IMR-90 (cell line): ENCODE data around the gene CFHR2. TPM values are rescaled to one million over a fixed set of nuclear protein-coding genes. Genes with fewer than 3 reads are reported as not detected.

Experiments
- ATAC-seq: fragments of 200-7000 bp; cut with Tn5 transposase; 2 replicates; pipeline ENCODE4 v1.9.1; 2020; ENCODE audit warnings: low read depth, mild to moderate bottlenecking, moderate library complexity
- BruUV-seq: library from RNA; stranded (reverse); fragments of 400-500 nt; replicated peaks from 2 replicates; lab custom pipeline; 2021; lab: Mats Ljungman, UMichigan
- CTCF ChIA-PET: fragments of 300-600 bp; formaldehyde crosslinking; extraction: SDS; loops from one replicate; lab custom pipeline; 2021; ENCODE audit warnings: antibody characterized with exemption; lab: Yijun Ruan, JAX
- POLR2A ChIA-PET: fragments of 300-600 bp; sonication (Branson Sonifier 250); formaldehyde crosslinking; loops from one replicate; lab custom pipeline; 2022; ENCODE audit warnings: antibody characterized with exemption; ENCODE audit not compliant: unreplicated experiment; lab: Charles Lee
- DNase-seq: peaks from one replicate; pipeline ENCODE4 v3.0.0; 2013
- H2AFZ ChIP-seq: replicated peaks from 2 replicates; pipeline ENCODE3; 2013; ENCODE audit warnings: low read length, mild to moderate bottlenecking; ENCODE audit not compliant: poor library complexity
- H2AK5ac ChIP-seq: 2 replicates; pipeline ENCODE4 v1.6.1; 2013; ENCODE audit warnings: low read depth, low read length, inconsistent platforms
- H2AK9ac ChIP-seq: replicated peaks from 2 replicates; pipeline ENCODE3; 2013; ENCODE audit warnings: mild to moderate bottlenecking, low read depth, low read length, moderate library complexity; ENCODE audit not compliant: poor library complexity
- H2BK120ac ChIP-seq: 2 replicates; pipeline ENCODE4 v1.6.1; 2013; ENCODE audit warnings: low read depth, low read length, inconsistent platforms
- H2BK15ac ChIP-seq: 3 replicates; pipeline ENCODE4 v1.6.1; 2013; ENCODE audit warnings: low read depth, low read length, inconsistent platforms
- H2BK20ac ChIP-seq: 2 replicates; pipeline ENCODE4 v1.6.1; 2013; ENCODE audit warnings: low read depth, mild to moderate bottlenecking, inconsistent platforms, low read length, moderate library complexity
- H2BK5ac ChIP-seq: 2 replicates; pipeline ENCODE4 v1.6.1; 2013; ENCODE audit warnings: mild to moderate bottlenecking, low read depth, low read length, inconsistent platforms; ENCODE audit not compliant: poor library complexity, severe bottlenecking
- H3K14ac ChIP-seq: replicated peaks from 2 replicates; pipeline ENCODE4 v1.6.1; 2013; ENCODE audit warnings: low read depth, low read length, inconsistent platforms
- H3K18ac ChIP-seq: 2 replicates; pipeline ENCODE4 v1.6.1; 2013; ENCODE audit warnings: low read depth, low read length, control low read depth
- H3K23ac ChIP-seq: 2 replicates; pipeline ENCODE4 v1.6.1; 2013; ENCODE audit warnings: low read depth, low read length, inconsistent platforms
- H3K27ac ChIP-seq: 2 replicates; pipeline ENCODE4 v1.5.1; 2013; ENCODE audit warnings: mild to moderate bottlenecking, control low read depth, low read length; ENCODE audit not compliant: insufficient read depth
- H3K27me3 ChIP-seq: 2 replicates; pipeline ENCODE4 v1.6.1; 2013; ENCODE audit warnings: low read length; ENCODE audit not compliant: control insufficient read depth, insufficient read depth
- H3K36me3 ChIP-seq: 2 replicates; pipeline ENCODE4 v1.6.1; 2013; ENCODE audit warnings: low read length, mixed read lengths; ENCODE audit not compliant: control insufficient read depth, insufficient read depth
- H3K4ac ChIP-seq: 2 replicates; pipeline ENCODE4 v1.6.1; 2013; ENCODE audit warnings: low read depth, low read length, inconsistent platforms
- H3K4me1 ChIP-seq: 2 replicates; pipeline ENCODE4 v1.6.1; 2013; ENCODE audit warnings: low read length, mixed read lengths; ENCODE audit not compliant: control insufficient read depth, insufficient read depth
- H3K4me2 ChIP-seq: 2 replicates; pipeline ENCODE4 v1.6.1; 2013; ENCODE audit warnings: low read depth, mild to moderate bottlenecking, control low read depth, low read length, moderate library complexity
- H3K4me3 ChIP-seq: 2 replicates; pipeline ENCODE4 v1.5.1; 2013; ENCODE audit warnings: low read depth, mild to moderate bottlenecking, control low read depth, low read length, moderate library complexity; ENCODE audit not compliant: insufficient read depth
- H3K56ac ChIP-seq: 2 replicates; pipeline ENCODE4 v1.6.1; 2013; ENCODE audit warnings: low read length, inconsistent platforms; ENCODE audit not compliant: insufficient read depth; ENCODE audit errors: extremely low read depth
- H3K79me1 ChIP-seq, 2 experiments: 2 replicates each; pipeline ENCODE4 v1.6.1; 2013; ENCODE audit warnings: low read length in 2 of 2, inconsistent platforms in 1 of 2, low read depth in 1 of 2
- H3K9ac ChIP-seq: 2 replicates; pipeline ENCODE4 v1.6.1; 2013; ENCODE audit warnings: low read depth, low read length, control low read depth
- H3K9me1 ChIP-seq: 2 replicates; pipeline ENCODE4 v1.6.1; 2013; ENCODE audit warnings: low read length, inconsistent platforms; ENCODE audit not compliant: insufficient read depth
- H3K9me3 ChIP-seq: 2 replicates; pipeline ENCODE4 v1.6.1; 2013; ENCODE audit warnings: low read length; ENCODE audit not compliant: control insufficient read depth, insufficient read depth
- H4K20me1 ChIP-seq: 2 replicates; pipeline ENCODE4 v1.6.1; 2013; ENCODE audit warnings: low read length, inconsistent platforms; ENCODE audit not compliant: insufficient read depth
- H4K5ac ChIP-seq: 2 replicates; pipeline ENCODE4 v1.6.1; 2013; ENCODE audit warnings: mild to moderate bottlenecking, low read depth, low read length, control low read depth
- H4K8ac ChIP-seq, 2 experiments: 2 replicates each; pipeline ENCODE4 v1.6.1; 2013; ENCODE audit warnings: low read depth in 2 of 2, low read length in 2 of 2, control low read depth in 1 of 2, inconsistent platforms in 1 of 2
- H4K91ac ChIP-seq: 2 replicates; pipeline ENCODE4 v1.6.1; 2013; ENCODE audit warnings: low read depth, low read length, inconsistent platforms; ENCODE audit not compliant: insufficient read depth
- BHLHE40 ChIP-seq: fragments of 150-350 bp; IDR thresholded peaks from 2 replicates; pipeline ENCODE4 v1.6.1; 2016; ENCODE audit warnings: mild to moderate bottlenecking, low read depth, low read length
- CEBPB ChIP-seq: IDR thresholded peaks from 2 replicates; pipeline ENCODE4 v1.6.1; 2012; ENCODE audit warnings: low read depth, low read length, improper control_type of control experiment
- CHD1 ChIP-seq: IDR thresholded peaks from 2 replicates; pipeline ENCODE4 v1.6.1; 2012; ENCODE audit warnings: low read depth, low read length, improper control_type of control experiment
- ELK1 ChIP-seq: fragments of 150-350 bp; IDR thresholded peaks from 2 replicates; pipeline ENCODE4 v1.6.1; 2016; ENCODE audit warnings: low read depth, mild to moderate bottlenecking, low read length, moderate library complexity, borderline replicate concordance
- FOS ChIP-seq: fragments of 150-350 bp; IDR thresholded peaks from 2 replicates; pipeline ENCODE4 v1.6.1; 2016; ENCODE audit warnings: low read depth, low read length
- MAFK ChIP-seq: IDR thresholded peaks from 2 replicates; pipeline ENCODE4 v1.6.1; 2012; ENCODE audit warnings: low read depth, low read length, improper control_type of control experiment
- MAZ ChIP-seq: IDR thresholded peaks from 2 replicates; pipeline ENCODE4 v1.6.1; 2012; ENCODE audit warnings: low read depth, mild to moderate bottlenecking, low read length, improper control_type of control experiment, moderate library complexity, borderline replicate concordance
- MXI1 ChIP-seq: IDR thresholded peaks from 2 replicates; pipeline ENCODE4 v1.6.1; 2012; ENCODE audit warnings: low read depth, mild to moderate bottlenecking, low read length, moderate library complexity, borderline replicate concordance
- NFE2L2 ChIP-seq: fragments of 150-350 bp; IDR thresholded peaks from 2 replicates; pipeline ENCODE4 v1.6.1; 2016; ENCODE audit warnings: low read depth, mild to moderate bottlenecking, low read length
- POLR2A ChIP-seq: IDR thresholded peaks from 2 replicates; pipeline ENCODE4 v1.6.1; 2012; ENCODE audit warnings: mild to moderate bottlenecking, low read depth, low read length
- RAD21 ChIP-seq: IDR thresholded peaks from 2 replicates; pipeline ENCODE4 v1.6.1; 2012; ENCODE audit warnings: low read length, improper control_type of control experiment
- RCOR1 ChIP-seq: IDR thresholded peaks from 2 replicates; pipeline ENCODE4 v1.6.1; 2012; ENCODE audit warnings: mild to moderate bottlenecking, low read length, improper control_type of control experiment; ENCODE audit not compliant: insufficient replicate concordance
- RFX5 ChIP-seq: IDR thresholded peaks from 2 replicates; pipeline ENCODE4 v1.8.0; 2012; ENCODE audit warnings: low read depth, mild to moderate bottlenecking, low read length, moderate library complexity
- SMC3 ChIP-seq: fragments of 150-350 bp; IDR thresholded peaks from 2 replicates; pipeline ENCODE4 v1.6.1; 2016; ENCODE audit warnings: low read depth, mild to moderate bottlenecking, antibody characterized with exemption, low read length, moderate library complexity
- USF2 ChIP-seq: fragments of 150-350 bp; IDR thresholded peaks from 2 replicates; pipeline ENCODE4 v1.6.1; 2017; ENCODE audit warnings: mild to moderate bottlenecking, antibody characterized with exemption, low read length, low read depth
- WGBS, 2 experiments: methylation state at CpG; one replicate each; pipeline versions ENCODE4 v1.1.5 to v1.1.7; 2013; ENCODE audit warnings: missing lambda C conversion rate in 2 of 2; ENCODE audit not compliant: insufficient read length in 1 of 2; ENCODE audit errors: extremely low coverage in 2 of 2; 5-methylcytosine and 5-hydroxymethylcytosine counted together
- dilution Hi-C: fragments of 300-500 bp; cut with HindIII; formaldehyde crosslinking; loops from one replicate; pipeline ENCODE4 v1.14.3; 2018; ENCODE audit warnings: low sequenced_read_pairs; ENCODE audit not compliant: unreplicated experiment
- in situ Hi-C: fragments of 300-500 bp; cut with MboI; formaldehyde crosslinking; loops from 3 replicates; pipeline ENCODE4 v1.14.3; 2019; ENCODE audit warnings: low sequenced_read_pairs, inconsistent platforms, mixed read lengths
- intact Hi-C: fragments of 100-400 bp; cut with micrococcal nuclease; formaldehyde crosslinking; loops from 2 replicates; pipeline ENCODE4 v1.10.0; 2022
- polyA plus RNA-seq, 3 experiments: library from polyadenylated mRNA; depleted of rRNA; stranded (reverse); fragments of >200 nt; gene quantifications; 2 replicates each; pipeline ENCODE4 v1.2.3, GENCODE V29; 2012; ENCODE audit warnings: low replicate concordance in 1 of 3
- total RNA-seq: library from RNA; depleted of rRNA; stranded (reverse); fragments of >200 nt; gene quantifications from 2 replicates; pipeline ENCODE4 v1.2.3, GENCODE V29; 2012
- TF ChIP-seq, protein P1 (sequence below): conservative IDR thresholded peaks from 2 replicates; pipeline ENCODE4 v1.5.1; 2012; ENCODE audit warnings: mild to moderate bottlenecking, low read depth, low read length, improper control_type of control experiment

The CFHR2 gene
- total and polyA plus RNA-seq, 2 of the 4 experiments (the other 2 are of a cell fraction) = not detected

- Histone ChIP-seq H2BK120ac (no peak overlapping the region), H3K79me1 (no peaks in the 10 kb centered on the region), H2AK9ac (no peak overlapping the region), H4K5ac (no peak overlapping the region), H2BK5ac (no peak overlapping the region), H3K23ac (no peak overlapping the region), H4K8ac (no peak overlapping the region), H3K9me1 (no peaks in the 10 kb centered on the region), H3K36me3 (no peaks in the 10 kb centered on the region), H3K18ac (no peak overlapping the region), H3K4ac (no peak overlapping the region), H3K4me1 (no peaks in the 10 kb centered on the region), H3K9me3 (no peaks in the 10 kb centered on the region), H3K9ac (no peak overlapping the region), H3K27ac (no peak overlapping the region), H4K20me1 (no peaks in the 10 kb centered on the region), H2BK20ac (no peak overlapping the region), H3K4me3 (no peak overlapping the region), H2AFZ (no peak overlapping the region), H3K56ac (no peak overlapping the region), H3K27me3 (no peaks in the 10 kb centered on the region), H2AK5ac (no peak overlapping the region), H4K91ac (no peak overlapping the region), H3K4me2 (no peak overlapping the region), H3K14ac (no peak overlapping the region), H2BK15ac (no peak overlapping the region)
- ChIA-PET CTCF (no interaction called here), POLR2A (no interaction called here)
- DNase-seq (no peak), ATAC-seq (no peak)
- TF ChIP-seq RAD21 (no peak), ELK1 (no peak), CEBPB (no peak), SMC3 (no peak), CHD1 (no peak), MAFK (no peak), MAZ (no peak), USF2 (no peak), RFX5 (no peak), POLR2A (no peak), RCOR1 (no peak), MXI1 (no peak), NFE2L2 (no peak), BHLHE40 (no peak), FOS (no peak)
- TF ChIP-seq, protein P1, sequence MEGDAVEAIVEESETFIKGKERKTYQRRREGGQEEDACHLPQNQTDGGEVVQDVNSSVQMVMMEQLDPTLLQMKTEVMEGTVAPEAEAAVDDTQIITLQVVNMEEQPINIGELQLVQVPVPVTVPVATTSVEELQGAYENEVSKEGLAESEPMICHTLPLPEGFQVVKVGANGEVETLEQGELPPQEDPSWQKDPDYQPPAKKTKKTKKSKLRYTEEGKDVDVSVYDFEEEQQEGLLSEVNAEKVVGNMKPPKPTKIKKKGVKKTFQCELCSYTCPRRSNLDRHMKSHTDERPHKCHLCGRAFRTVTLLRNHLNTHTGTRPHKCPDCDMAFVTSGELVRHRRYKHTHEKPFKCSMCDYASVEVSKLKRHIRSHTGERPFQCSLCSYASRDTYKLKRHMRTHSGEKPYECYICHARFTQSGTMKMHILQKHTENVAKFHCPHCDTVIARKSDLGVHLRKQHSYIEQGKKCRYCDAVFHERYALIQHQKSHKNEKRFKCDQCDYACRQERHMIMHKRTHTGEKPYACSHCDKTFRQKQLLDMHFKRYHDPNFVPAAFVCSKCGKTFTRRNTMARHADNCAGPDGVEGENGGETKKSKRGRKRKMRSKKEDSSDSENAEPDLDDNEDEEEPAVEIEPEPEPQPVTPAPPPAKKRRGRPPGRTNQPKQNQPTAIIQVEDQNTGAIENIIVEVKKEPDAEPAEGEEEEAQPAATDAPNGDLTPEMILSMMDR = no peak
- intact Hi-C loops = no loop called here
- in situ Hi-C loops = no loop called here
- no TSS peak for BruUV-seq
- WGBS, 2 experiments = 33% methylated on average over 1 of the region's 6 CpGs; no CpG with 5 or more reads in 1 of the 2 experiments
- dilution Hi-C loops = no loop called here
These were observed 65.3 kb downstream of the CFHR2 start for GRCh38 chr1:197008861-197009260.
